Breast epithelium (tissue), 4 donors: Measurements from ENCODE around the gene TMEM143. TPM values are rescaled to one million over a fixed set of nuclear protein-coding genes. Genes with fewer than 3 reads are reported as not detected.

Experiments used
- DNase-seq, 2 donors: peaks; one replicate each; pipeline ENCODE4 v3.0.0-alpha.2; 2019; ENCODE audit warnings: low spot score in 2 of 2
- H3K27ac ChIP-seq, 2 donors: fragments of 200-600 bp; sonication (generic) in 1 of 2; one replicate each; pipeline ENCODE4 v1.5.1; 2016 to 2019; ENCODE audit warnings: mild to moderate bottlenecking in 1 of 2
- H3K27me3 ChIP-seq, 2 donors: fragments of 200-600 bp; sonication (generic) in 1 of 2; one replicate each; pipeline versions ENCODE4 v1.5.1 to v1.6.0; 2017 to 2019; ENCODE audit warnings: control low read depth in 1 of 2, mild to moderate bottlenecking in 1 of 2
- H3K36me3 ChIP-seq: fragments of 200-600 bp; one replicate; pipeline ENCODE4 v1.5.1; 2019
- H3K4me1 ChIP-seq, 2 donors: fragments of 200-600 bp; sonication (generic); one replicate each; pipeline ENCODE4 v1.5.1; 2016 to 2019; ENCODE audit warnings: control low read depth in 1 of 2
- H3K4me3 ChIP-seq, 3 donors: fragments of 200-600 bp; sonication (generic); 1 replicate in 2 of 3; 2 replicates in 1 of 3; pipeline ENCODE4 v1.5.1; 2016 to 2019; ENCODE audit warnings: mild to moderate bottlenecking in 3 of 3, moderate library complexity in 2 of 3
- H3K9me3 ChIP-seq, 2 donors: fragments of 200-600 bp; sonication (generic) in 1 of 2; one replicate each; pipeline ENCODE4 v1.5.1; 2016 to 2019; ENCODE audit warnings: control low read depth in 1 of 2
- CTCF ChIP-seq, 3 donors: fragments of 450-650 bp; IDR thresholded peaks; one replicate each; pipeline ENCODE4 v1.5.1; 2016 to 2017; ENCODE audit warnings: antibody characterized with exemption in 3 of 3, mild to moderate bottlenecking in 3 of 3, moderate library complexity in 3 of 3
- POLR2A ChIP-seq: fragments of 450-650 bp; IDR thresholded peaks from one replicate; pipeline ENCODE4 v1.6.1; 2016; ENCODE audit warnings: antibody characterized with exemption, mild to moderate bottlenecking, moderate library complexity
- POLR2AphosphoS5 ChIP-seq, 3 donors: sonication (generic); formaldehyde crosslinking; IDR thresholded peaks; one replicate each; pipeline ENCODE4 v1.6.1; 2017; ENCODE audit warnings: antibody characterized with exemption in 3 of 3
- intact Hi-C: fragments of 100-400 bp; cut with DNase I; formaldehyde crosslinking; loops from one replicate; pipeline ENCODE4 v1.15.1; 2023; ENCODE audit warnings: low total_unique reads
- total RNA-seq, 3 donors: library from RNA; depleted of rRNA; stranded (reverse); fragments of >200 nt; gene quantifications; one replicate each; pipeline ENCODE4 v1.1.0, GENCODE V29; 2016

The TMEM143 gene
- total RNA-seq, 3 donors from 2014 or later, result 5.9 to 10.5 (median 6.2) TPM

- Histone ChIP-seq H3K4me1 (no peaks in the 10 kb centered on the region), H3K4me3 (peak overlapping the region in 1 of 3 donors; percentile 46), H3K36me3 (no peaks in the 10 kb centered on the region), H3K27me3 (peaks cover 11 to 28% of the 10 kb centered on the region in 2 donors), H3K27ac (peak overlapping the region; percentile 9 to 74), H3K9me3 (no peaks in the 10 kb centered on the region)
- no peak for DNase-seq
- intact Hi-C loops, result no loop called here
- TF ChIP-seq POLR2A (no peak), POLR2AphosphoS5 (IDR thresholded peaks at IDR 0.05) (no peak), CTCF (IDR thresholded peaks at IDR 0.05) (no peak)
These were observed 36.4 kb upstream of the TMEM143 start for GRCh38 chr19:48400018-48400742.

- Histone ChIP-seq H3K9me3 (no peaks in the 10 kb centered on the region), H3K27ac (peak overlapping the region; percentile 21 to 74), H3K36me3 (no peaks in the 10 kb centered on the region), H3K27me3 (peaks cover 14 to 41% of the 10 kb centered on the region in 2 donors), H3K4me3 (peak overlapping the region; percentile 37 to 75 (median 53)), H3K4me1 (peaks cover 0 to 9% of the 10 kb centered on the region in 2 donors)
- peak in 1 of 2 donors; percentile 48 for DNase-seq
- no peak for TF ChIP-seq POLR2AphosphoS5 (IDR thresholded peaks at IDR 0.05)
- TF ChIP-seq POLR2A, result no peak
- TF ChIP-seq CTCF (IDR thresholded peaks at IDR 0.05), result no peak
- intact Hi-C loops, result loop anchor here (10.0 kb wide), 1 partner anchor 1206 kb away; no protein-coding TSS in a partner anchor
These were observed 34.9 kb upstream of the TMEM143 start for GRCh38 chr19:48398375-48399235.

DNA sequence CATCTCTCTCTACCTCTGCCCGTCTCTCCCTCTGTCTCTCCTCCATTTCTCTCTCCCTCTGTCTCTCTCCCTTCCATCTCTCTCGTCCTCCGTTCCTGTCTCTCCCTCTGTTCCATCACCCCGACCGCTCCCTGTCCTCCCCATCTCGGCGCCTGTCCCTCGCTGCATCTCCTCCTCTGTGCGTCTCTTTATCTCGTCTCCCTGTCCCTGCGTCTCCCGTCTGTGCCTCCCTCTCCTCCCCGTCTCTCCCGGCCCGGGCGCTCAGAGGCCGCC is 34.3 kb upstream of the TMEM143 start:
- Histone ChIP-seq H3K4me1 (peaks cover 0 to 9% of the 10 kb centered on the region in 2 donors), H3K27ac (peak overlapping the region in 1 of 2 donors; percentile 74), H3K27me3 (peaks cover 14 to 41% of the 10 kb centered on the region in 2 donors), H3K36me3 (no peaks in the 10 kb centered on the region), H3K4me3 (peak overlapping the region; percentile 37 to 75 (median 53)), H3K9me3 (no peaks in the 10 kb centered on the region)
- intact Hi-C loops, result loop anchor here (10.0 kb wide), 1 partner anchor 1207 kb away; no protein-coding TSS in a partner anchor
- TF ChIP-seq CTCF (IDR thresholded peaks at IDR 0.05) (no peak), POLR2A (no peak), POLR2AphosphoS5 (IDR thresholded peaks at IDR 0.05) (no peak)
- no peak for DNase-seq

DNA sequence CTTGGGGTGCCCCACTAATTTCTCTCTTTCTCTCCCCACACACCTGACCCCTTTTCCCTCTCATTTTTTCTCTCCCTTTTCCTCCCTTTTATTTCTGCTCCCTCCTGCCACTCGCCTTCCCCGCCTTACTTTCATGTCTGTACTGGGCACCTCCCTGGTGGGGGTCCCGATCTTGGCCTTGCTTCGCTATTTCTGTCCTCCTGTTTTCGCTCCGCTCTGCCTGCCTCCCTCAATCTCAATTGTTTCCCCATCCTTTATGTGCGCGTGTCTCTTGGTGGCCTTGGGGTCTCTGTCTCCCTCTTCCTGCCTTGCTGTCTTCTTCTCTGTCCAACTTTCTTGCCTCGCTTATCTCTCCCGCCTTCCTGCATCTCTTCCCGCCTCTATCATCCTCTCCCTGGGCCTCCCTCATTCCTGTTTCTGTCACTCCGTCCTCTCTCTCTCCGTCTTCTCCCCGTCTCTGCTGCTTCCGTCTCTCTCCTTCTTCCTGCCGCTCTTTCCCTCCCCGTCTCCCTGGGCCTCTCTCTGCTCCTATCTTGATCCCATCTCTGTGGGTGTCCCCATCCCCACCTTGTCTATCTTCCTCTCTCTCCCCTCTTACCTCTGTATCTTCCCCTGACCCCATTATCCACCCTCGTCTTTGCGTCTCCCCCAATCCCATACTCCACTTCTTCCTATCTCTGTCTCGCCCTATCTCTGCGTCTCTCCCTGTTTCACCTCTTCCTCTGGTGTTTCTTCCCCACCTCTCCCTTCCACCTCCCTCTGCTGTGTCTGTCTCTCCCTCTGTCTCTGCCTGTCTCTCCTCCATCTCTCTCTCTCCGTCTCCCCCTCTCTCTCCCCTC is 33.7 kb upstream of the TMEM143 start:
- no peak overlapping the region for H3K27ac ChIP-seq
- TF ChIP-seq POLR2A, result no peak
- H3K4me3 ChIP-seq, result peak overlapping the region; percentile 37 to 75 (median 53)
- H3K27me3 ChIP-seq, result peaks cover 14 to 41% of the 10 kb centered on the region in 2 donors
- intact Hi-C loops, result loop anchor here (10.0 kb wide), 1 partner anchor 1207 kb away; no protein-coding TSS in a partner anchor
- H3K36me3 ChIP-seq, result no peaks in the 10 kb centered on the region
- no peaks in the 10 kb centered on the region for H3K9me3 ChIP-seq
- DNase-seq, result no peak
- H3K4me1 ChIP-seq, result peaks cover 0 to 9% of the 10 kb centered on the region in 2 donors

DNA sequence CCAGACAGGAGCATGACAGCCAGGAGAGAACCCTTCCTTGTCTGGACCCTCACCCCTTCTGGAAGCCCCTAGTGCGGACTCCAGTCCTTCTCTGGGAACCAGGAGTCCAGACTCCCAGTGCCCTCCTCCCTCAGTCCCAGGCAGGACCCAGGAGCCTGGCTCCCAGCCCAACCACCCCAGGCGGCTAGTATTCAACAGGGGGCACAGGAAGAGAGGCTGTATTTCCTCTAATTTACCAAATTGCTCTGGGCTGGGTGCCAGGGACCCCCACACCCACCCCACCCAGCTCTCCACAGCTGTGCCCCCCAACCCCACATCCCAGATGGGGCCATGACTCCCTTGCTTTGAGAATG is 33.1 kb upstream of the TMEM143 start:
- no peak overlapping the region for H3K27ac ChIP-seq
- TF ChIP-seq CTCF (IDR thresholded peaks at IDR 0.05) (no peak), POLR2AphosphoS5 (IDR thresholded peaks at IDR 0.05) (no peak), POLR2A (no peak)
- H3K4me3 ChIP-seq, result no peak overlapping the region
- H3K36me3 ChIP-seq, result no peaks in the 10 kb centered on the region
- H3K9me3 ChIP-seq, result no peaks in the 10 kb centered on the region
- peaks cover 14 to 41% of the 10 kb centered on the region in 2 donors for H3K27me3 ChIP-seq
- intact Hi-C loops, result loop anchor here (10.0 kb wide), 1 partner anchor 1208 kb away; no protein-coding TSS in a partner anchor
- peaks cover 0 to 9% of the 10 kb centered on the region in 2 donors for H3K4me1 ChIP-seq
- DNase-seq, result no peak
